IMR-90 (cell line): Measurements from ENCODE around the gene STX19.

Experiments used
- BHLHE40 ChIP-seq: fragments of 150-350 bp; IDR thresholded peaks from 2 replicates; pipeline ENCODE4 v1.6.1; 2016; ENCODE audit warnings: mild to moderate bottlenecking, low read depth, low read length
- CEBPB ChIP-seq: IDR thresholded peaks from 2 replicates; pipeline ENCODE4 v1.6.1; 2012; ENCODE audit warnings: low read depth, low read length, improper control_type of control experiment
- CHD1 ChIP-seq: IDR thresholded peaks from 2 replicates; pipeline ENCODE4 v1.6.1; 2012; ENCODE audit warnings: low read depth, low read length, improper control_type of control experiment
- MAZ ChIP-seq: IDR thresholded peaks from 2 replicates; pipeline ENCODE4 v1.6.1; 2012; ENCODE audit warnings: low read depth, mild to moderate bottlenecking, low read length, improper control_type of control experiment, moderate library complexity, borderline replicate concordance
- NFE2L2 ChIP-seq: fragments of 150-350 bp; IDR thresholded peaks from 2 replicates; pipeline ENCODE4 v1.6.1; 2016; ENCODE audit warnings: low read depth, mild to moderate bottlenecking, low read length
- POLR2A ChIP-seq: IDR thresholded peaks from 2 replicates; pipeline ENCODE4 v1.6.1; 2012; ENCODE audit warnings: mild to moderate bottlenecking, low read depth, low read length
- RAD21 ChIP-seq: IDR thresholded peaks from 2 replicates; pipeline ENCODE4 v1.6.1; 2012; ENCODE audit warnings: low read length, improper control_type of control experiment
- RFX5 ChIP-seq: IDR thresholded peaks from 2 replicates; pipeline ENCODE4 v1.8.0; 2012; ENCODE audit warnings: low read depth, mild to moderate bottlenecking, low read length, moderate library complexity
- SMC3 ChIP-seq: fragments of 150-350 bp; IDR thresholded peaks from 2 replicates; pipeline ENCODE4 v1.6.1; 2016; ENCODE audit warnings: low read depth, mild to moderate bottlenecking, antibody characterized with exemption, low read length, moderate library complexity
- USF2 ChIP-seq: fragments of 150-350 bp; IDR thresholded peaks from 2 replicates; pipeline ENCODE4 v1.6.1; 2017; ENCODE audit warnings: mild to moderate bottlenecking, antibody characterized with exemption, low read length, low read depth
- TF ChIP-seq, protein P1 (sequence below): conservative IDR thresholded peaks from 2 replicates; pipeline ENCODE4 v1.5.1; 2012; ENCODE audit warnings: mild to moderate bottlenecking, low read depth, low read length, improper control_type of control experiment

DNA sequence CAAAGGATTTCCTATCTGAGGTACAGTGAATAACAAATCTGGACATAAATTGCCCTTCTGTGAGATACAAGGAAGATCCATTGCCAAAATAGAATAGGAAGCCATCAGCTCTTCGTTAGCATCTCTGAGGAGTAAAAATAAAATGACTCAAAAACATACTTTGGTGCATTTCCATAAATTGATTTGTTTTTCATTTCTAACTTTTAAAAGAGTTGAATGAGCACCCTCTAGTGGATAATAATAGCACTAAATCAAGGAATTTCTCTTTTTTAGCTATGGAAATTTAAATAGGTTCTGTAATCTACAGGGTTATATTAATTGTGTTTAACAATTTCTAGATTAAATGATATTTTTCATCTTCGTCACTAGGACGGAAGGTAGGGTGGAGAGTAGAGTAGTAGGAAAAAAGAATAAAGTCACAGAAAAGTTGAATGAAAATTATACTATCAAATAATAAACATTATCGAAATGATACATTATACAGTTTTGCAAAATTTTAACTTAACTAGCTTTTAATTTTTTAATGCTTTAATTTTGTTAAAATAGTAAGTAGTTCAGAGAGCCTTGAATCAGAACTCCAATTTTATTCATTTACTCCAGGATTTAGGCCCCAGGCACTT lies 40.9 kb upstream of the STX19 start:
- TF ChIP-seq, protein P1, sequence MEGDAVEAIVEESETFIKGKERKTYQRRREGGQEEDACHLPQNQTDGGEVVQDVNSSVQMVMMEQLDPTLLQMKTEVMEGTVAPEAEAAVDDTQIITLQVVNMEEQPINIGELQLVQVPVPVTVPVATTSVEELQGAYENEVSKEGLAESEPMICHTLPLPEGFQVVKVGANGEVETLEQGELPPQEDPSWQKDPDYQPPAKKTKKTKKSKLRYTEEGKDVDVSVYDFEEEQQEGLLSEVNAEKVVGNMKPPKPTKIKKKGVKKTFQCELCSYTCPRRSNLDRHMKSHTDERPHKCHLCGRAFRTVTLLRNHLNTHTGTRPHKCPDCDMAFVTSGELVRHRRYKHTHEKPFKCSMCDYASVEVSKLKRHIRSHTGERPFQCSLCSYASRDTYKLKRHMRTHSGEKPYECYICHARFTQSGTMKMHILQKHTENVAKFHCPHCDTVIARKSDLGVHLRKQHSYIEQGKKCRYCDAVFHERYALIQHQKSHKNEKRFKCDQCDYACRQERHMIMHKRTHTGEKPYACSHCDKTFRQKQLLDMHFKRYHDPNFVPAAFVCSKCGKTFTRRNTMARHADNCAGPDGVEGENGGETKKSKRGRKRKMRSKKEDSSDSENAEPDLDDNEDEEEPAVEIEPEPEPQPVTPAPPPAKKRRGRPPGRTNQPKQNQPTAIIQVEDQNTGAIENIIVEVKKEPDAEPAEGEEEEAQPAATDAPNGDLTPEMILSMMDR, result peak; percentile 58
- peak; percentile 49 for TF ChIP-seq RAD21
- TF ChIP-seq POLR2A, result no peak
- no peak for TF ChIP-seq BHLHE40
- no peak for TF ChIP-seq CEBPB
- TF ChIP-seq SMC3, result peak; percentile 39; the same call in 1 of the 2 replicates
- no peak for TF ChIP-seq USF2
- no peak for TF ChIP-seq CHD1
- TF ChIP-seq MAZ, result no peak
- no peak for TF ChIP-seq NFE2L2
- TF ChIP-seq RFX5, result no peak
